NAMALWA (cell line): Measurements from ENCODE around the gene BOC.

Experiments
- DNase-seq: peaks from one replicate; pipeline ENCODE4 v3.0.0-alpha.2; 2015; ENCODE audit warnings: low spot score

Gene BOC

DNA sequence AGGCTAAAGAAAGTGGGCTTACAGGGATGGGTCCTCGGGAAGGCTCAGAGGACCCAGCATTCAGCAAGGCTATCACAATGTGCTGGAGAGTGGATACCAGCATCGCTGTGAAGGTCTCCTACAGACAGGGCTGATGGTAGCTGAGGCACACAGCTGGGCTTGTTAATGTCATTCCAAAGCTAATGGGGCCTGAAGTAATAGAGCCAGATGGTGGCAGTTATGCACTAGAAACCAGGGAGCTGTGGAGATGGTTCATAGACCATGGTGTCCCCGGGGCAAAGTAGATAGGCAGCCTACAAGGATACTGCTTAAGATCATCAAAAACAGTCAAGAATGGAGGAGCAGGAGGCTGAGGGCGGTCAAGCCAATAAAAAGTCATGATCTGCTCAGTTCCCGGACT is 24.8 kb upstream of the BOC start:
- no peak for DNase-seq

DNA sequence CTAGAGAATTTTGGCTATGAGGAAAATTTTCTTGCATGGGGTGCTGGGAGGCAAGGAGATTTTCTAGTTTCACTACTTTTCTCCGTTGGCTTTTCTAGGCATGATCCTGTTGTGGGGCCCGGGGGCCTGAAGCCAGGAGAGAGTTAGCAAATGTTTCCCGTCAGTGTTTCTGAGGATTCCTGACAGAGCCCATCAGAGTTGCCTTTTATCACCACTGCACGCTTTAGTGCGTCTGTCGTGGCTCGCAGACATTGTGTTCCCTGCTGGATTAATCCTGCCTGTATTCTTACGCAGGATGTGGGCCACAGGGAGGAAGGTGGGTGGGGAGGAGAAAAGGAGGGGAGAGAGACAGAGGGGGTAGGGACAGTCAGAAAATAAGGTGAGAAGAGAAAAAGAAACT is 18.1 kb upstream of the BOC start:
- DNase-seq: no peak

DNA sequence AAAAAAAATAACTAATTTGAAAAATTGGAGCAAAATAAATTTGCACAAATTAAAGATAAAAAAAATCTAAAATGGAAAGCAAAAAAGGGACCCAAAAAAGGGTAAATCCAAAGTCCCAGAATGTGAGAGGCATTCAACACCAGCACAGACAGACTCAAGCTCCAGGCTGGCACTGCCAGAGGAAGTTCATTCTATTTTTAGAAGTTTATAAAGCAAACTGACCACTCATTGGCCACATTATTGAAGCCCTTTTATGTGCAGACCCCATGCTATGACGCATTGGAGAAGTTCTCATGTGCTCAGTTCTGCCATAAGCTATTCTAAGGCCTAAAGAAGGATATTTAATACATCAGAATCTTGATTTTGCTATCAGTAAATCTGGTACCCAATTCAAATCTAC is 17.6 kb upstream of the BOC start:
- DNase-seq: no peak

DNA sequence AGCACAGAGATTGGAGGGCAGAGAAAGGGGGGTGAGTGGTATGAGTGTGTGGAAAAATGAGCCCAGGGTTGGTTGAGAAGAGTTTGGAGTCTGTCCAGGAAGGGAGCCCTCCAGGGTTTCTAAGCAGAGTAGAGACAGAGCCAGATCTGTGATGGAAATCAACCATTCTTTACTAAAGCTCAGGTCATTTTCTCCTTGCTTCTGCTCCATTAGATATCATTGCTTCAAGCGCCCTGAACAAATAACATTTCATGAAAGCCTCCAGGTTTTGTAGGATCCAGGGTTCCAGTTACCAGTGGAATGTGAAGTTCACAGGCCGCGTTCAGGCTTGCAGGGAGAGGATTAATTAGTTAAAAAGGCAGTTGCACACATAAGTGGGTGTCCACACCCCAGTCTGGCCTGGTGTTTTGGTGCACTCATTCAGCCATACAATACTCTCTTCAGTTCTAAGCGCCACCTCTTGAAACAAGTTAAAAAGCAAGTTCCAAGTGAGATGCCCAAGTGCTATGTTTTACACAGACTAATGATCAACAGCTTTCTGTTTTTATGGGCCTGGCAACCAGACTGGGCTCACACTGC is 16.4 kb upstream of the BOC start:
- no peak for DNase-seq

DNA sequence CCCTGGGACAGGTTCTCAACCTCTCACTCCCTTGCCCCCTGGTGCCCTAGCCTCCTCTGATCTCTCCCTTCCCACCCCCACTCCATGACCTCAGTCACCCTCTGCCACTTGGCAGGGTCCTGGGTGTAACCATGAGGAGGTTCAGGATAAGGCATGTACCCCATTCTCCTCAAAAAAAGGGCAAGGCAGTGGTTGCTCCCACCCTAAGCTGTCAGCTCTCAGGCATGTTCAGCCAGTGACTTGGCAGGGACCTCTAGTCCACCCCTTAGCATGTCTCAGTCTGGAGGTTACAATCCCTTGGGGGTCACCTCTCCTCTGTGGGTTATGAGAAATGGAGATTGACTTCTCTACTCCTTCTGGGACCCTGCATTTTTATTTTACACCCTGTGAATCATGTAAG is 11.0 kb upstream of the BOC start:
- DNase-seq: no peak

DNA sequence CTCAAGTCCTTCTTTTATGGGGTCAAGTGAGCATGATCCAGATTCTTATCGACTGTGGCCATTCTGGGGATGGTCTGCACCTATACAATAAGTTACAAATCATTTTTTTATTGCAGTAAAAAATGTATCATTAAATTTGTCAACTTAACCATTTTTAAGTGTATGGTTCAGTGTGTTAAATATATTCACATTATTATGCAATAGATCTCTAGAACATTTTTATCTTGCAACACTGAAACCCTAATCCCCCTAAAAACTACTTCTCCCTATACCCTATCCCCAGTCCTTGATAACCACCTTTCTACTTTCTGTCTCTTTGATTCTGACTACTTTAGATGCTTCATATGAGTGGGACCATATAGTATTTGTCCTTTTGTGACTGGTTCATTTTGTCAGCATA is 10.4 kb upstream of the BOC start:
- DNase-seq: no peak

DNA sequence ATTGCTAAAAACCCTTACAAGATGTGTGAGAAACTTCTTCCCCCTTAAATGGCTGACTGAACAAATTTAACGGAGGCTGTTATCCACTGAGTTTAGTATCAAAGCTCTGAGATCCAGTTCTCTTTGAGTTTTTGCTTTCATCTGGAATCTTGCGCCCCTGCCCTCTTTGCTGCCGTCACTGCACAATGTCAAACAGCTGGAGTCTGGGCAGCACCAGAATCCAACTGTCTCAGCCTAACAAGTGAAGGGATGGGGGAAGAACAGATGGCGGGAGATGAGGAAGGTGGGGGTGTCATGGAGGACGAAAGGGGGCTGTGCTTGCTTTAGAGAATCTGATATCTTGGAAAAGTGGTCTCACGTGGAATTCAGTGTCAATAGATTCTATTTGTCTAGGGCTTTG is 7.0 kb upstream of the BOC start:
- DNase-seq: no peak

DNA sequence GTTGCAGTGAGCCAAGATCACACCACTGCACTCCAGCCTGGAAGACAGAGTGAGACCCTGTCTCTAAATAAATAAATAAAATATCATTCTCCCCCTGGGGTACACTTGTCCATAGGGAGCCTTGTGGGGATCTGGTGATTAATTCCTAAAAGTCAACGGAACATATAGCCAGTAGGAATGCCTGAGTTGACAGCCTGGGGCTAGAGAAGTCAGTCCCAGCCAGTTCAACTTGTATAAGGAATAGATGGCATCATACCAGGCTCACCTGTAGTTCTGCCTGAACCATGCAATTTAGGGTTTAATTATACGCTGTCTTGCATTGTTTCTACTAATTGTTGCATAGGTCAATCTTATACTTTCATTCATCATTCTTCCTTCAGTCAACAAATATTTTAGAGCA is 5.9 kb upstream of the BOC start:
- no peak for DNase-seq

DNA sequence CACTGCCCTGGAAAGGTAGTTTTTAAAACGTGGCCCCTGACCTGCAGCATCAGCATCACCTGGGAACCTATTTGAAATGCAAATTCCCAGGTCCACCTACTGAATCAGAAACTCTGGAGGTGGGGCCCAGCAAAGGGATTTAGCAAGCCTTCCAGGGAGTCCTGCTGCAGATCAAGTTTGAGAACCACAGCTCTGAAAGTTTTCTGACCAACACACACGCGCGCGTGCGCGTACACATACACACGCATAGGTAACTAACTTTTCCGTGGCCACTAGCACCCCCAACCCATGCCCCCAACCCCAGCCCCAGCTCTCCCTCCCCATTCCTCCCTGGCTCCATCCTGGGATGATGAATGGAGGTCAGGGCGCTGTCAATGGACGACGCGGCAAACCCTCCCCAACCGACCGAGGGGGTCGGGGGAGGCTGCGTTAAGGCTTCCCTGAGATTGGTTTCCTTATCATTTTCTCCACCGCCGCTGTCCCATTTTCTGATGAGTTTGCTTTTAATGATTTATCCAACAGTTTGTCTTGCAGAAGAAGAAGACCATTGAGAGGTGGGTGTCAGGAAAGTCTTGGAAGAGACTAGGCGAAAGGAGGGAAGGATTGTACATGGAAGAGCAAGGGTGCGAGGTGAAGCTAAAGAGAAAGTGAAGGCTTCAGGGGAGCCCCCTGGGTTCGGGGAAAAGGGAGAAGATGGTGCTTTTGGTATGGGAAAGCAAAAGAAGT is 590 bp upstream of the BOC start:
- no peak for DNase-seq

DNA sequence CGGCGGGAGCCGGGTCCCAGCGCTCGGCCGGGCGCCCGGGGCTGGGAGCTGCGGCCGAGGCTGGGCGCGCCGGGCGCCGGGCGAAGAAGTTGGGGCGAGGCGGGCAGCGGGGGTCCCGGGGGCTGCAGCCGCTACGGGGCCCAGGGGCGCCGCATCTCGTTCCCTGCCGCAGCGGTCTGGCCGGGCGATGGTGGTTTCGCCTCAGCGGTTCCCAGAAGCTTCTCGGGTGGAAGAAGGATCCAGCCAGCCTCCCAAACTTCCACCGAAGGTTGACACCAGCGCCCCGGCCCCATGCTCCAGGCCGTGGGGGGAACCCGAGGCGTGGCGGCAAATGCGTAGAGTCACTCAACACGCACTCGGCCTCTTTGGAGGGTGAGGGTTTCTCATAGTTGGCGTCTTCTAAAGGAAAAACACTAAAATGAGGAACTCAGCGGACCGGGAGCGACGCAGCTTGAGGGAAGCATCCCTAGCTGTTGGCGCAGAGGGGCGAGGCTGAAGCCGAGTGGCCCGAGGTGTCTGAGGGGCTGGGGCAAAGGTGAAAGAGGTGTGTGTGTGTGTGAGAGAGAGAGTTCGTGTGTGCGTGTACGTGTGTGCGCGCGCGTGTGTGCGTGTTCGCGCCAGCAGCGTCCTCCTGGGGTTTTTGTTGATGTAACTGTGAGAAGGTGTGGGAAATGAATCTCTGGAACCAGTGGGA is 940 bp downstream of the BOC start:
- no peak for DNase-seq

DNA sequence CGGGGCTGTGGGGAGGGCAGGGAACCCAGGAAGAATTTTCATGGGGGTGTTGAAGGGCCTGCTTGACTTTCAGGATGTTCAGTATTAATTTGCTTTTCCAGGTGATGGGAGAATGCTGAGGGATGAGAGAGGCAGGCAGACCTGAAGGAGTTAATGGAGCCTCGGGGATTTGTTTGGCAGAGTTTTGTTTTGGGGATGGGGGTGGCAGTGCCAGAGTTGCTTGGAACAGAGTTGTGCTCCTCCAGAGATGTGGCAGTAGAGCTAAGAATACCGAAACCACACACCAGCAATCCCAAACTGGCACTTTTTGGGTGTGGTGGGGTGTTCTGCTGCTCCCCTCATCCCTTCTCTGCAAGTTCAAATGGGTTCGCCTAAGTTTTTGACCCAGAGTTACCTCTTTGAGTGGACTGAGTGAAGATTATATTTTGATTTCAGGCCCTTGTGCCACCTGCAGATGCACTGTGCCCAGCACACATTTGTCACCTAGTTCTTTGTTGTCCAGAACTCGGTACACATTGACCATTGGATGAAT is 1.6 kb downstream of the BOC start:
- no peak for DNase-seq

DNA sequence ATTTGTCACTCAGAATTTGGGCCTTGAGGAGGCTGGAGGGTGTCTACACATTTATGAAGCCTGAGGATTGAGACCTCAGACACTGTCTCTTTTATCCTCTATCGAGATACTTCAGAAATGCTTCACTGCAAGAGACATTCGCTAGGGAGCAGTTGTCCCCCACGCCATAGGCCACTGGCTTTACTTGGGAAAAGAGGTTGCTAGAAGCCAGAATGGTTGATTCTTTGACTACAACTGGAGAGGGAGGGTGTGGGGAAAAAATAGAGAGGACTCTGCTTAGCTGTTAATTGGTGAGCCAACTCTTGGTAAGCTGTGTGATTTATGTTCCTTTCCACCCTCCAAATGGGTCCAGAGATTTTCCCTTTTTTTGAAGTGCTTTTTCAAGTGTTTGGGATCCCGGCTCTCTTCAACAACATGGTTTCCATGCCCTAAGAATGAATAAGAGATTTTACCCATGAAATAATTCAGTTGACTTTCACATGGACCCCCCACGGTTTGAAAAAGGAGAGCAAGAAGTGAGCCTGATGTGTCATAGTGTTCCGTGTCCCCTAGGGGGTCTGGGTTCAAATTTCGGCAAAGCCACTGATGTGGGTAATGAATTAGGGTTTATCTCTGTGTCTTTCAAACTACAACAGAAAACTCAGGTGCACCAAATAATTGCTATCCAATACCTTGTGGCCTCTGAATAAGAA is 2.7 kb downstream of the BOC start:
- no peak for DNase-seq

DNA sequence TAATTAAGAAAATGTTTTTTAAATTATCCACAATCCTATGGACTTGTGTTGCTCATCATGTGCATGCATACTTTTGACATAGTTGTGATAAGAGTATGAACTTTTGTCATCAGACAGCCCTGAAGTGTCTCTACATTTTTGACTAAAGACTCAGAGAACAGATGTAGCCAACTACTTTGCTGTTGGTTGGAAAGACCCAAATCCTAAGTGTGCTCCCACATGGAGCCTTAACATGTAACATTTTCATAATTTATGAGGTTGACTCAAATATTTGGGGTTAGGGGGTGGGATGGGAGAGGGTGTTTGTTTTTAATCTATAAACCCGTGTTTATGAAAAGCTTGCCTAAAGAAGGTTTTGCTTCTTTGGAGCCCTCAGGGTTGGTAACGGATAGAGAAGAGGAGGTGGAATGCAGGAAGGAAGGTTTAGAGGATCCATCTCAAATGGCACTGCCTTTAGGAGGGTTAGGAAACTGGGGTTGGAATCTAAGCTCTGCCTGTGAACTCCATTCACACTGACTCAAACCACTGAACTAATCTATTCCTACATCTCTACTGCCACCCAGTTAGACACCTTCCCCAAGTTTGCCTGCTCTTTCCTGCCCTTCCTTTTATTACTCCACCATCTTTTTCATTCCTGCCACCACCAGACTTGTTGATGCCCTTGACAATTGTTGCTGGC is 3.7 kb downstream of the BOC start:
- DNase-seq: no peak

DNA sequence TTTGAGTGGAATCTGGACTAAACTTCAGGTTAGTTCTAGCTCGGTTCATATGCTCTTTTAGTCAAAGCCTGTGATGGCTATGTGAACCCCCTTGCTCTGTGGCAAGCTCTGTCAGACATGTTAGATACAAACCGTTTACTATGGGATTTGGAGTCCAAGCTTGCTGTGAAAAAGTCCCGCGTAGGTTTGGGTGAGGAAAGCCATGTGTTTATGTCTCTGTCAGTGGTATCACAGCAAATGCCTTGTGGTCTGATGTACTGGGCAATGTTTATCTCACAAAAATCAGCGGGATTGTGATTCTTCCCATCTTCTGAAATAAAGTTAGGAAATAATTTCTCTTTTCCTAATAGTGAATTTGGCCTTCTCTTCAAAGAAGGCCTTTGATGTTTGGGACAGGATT is 5.0 kb downstream of the BOC start:
- no peak for DNase-seq

DNA sequence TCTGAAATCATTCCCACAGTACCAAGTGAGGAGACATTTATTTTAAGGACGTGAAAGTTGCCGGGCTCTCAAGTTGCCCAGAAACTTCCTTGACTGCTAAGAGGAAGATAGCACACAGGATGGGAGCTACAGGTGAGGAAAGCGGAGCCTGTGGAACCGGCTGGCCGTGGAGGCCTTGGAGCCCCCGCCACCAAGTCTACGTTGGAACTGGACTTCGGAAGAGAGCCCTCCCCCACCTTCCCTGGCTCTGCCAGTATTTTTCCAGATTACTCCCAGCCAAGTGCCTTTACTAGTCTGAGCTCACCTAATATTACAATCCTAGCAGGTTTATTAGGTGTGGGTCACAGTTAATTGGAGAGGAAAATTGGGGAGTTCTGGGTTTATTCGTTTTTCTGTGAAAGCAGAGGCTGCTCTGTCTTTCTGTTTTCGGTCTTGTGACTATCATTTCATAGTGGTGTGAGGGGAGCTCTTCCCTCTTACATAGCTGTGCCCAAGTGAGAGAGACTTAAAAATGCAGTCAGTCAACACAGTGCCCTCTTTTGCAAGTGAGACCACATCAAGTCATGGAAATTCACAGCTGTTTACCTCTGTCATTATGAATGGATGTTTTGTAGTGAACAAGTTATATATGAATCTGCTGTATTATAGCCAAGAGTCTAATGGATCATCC is 6.8 kb downstream of the BOC start:
- DNase-seq: no peak

DNA sequence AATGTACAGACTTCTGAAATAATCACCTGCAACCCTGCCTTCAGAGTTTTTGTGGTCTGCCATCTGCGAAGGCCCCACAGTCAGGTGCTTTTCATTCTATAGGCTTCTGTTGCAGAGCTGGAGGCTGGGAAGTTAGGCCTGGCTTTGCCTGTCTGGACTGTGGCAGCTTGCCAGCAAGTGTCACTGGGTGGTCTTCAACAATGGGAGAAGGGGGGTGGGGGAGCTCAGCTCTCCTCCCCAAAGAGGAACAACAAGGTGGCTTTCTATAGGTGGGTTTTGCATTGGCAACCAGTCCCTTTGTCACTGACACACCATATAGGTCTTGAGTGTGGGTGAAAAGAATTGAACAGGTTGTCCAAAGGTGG is 7.3 kb downstream of the BOC start:
- no peak for DNase-seq

DNA sequence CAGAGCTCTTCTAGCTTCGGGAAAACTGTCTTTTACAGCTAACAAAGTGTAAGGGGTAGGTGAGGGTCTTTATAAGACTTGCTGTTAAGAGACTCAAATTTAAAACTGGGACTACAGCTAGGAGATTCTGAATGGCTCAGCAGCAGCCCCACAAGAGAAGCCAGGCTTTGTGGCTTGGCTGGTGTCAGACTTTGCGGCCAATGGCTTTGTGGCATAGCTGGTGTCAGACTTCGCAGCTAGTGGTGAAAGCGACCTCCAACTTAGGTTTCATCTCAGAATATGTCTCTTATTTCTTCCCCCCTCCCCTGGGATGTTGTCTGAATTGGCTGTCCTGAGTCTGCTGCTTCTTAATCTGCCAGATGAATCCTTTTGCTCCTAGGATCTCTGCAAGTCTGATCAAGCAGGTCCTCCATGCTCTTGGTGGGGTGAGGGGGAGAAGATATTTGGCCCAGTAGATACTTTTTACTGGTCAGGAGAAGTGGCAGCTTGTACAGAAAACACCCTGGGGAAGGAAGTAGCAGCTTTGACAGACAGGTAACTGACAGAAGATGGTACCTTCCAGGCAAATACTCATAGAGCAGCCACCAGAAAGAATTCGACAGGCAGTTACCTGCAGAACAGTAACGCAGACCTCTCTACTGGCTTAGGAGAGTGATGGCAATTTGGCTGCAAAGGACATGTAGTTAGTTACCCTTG is 8.4 kb downstream of the BOC start:
- no peak for DNase-seq

DNA sequence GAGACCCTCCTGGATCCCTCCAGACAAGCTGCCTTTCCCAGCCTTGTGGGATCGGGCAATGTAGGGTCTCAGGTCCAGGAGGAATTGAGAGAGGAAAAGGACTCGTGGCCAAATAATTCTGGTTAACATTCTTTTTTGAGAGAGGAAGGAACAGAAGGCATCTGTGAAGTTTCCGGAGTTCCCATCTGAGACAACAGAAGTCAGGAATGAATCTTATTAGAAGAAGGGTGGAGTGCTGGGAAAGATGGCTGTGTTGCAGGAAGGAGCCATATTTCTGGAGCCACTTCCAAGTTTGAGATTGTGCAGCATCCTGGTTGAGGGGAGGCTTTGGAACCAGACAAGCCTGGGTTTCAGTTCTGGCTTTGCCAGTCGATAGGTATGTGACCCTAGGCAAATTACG is 9.4 kb downstream of the BOC start:
- DNase-seq: no peak

DNA sequence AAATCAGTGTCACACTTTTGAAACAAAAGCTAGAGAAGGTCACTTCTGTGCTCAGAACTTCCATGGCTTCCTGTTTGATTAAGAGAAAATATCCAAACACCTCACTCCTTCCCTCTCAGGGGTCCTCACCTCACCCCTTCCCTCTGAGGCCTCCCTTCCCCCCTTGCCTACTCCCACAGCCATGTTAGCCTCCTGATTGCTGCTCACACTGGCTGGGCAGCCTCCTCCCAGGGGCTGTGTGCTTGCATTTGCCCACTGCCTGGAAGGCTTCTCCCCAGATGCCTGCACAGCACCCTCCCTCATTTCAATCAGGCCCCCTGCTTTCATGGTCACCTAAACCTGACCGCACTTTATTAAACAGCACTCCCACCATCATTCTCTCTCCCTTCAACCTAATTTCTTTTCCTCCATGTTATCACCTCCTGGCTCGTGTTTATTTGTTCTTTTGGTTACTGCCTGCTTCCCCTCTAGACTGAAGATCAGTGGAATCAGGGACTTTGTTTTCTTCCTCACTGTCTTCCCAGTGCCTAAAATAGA is 10.4 kb downstream of the BOC start:
- DNase-seq: no peak

DNA sequence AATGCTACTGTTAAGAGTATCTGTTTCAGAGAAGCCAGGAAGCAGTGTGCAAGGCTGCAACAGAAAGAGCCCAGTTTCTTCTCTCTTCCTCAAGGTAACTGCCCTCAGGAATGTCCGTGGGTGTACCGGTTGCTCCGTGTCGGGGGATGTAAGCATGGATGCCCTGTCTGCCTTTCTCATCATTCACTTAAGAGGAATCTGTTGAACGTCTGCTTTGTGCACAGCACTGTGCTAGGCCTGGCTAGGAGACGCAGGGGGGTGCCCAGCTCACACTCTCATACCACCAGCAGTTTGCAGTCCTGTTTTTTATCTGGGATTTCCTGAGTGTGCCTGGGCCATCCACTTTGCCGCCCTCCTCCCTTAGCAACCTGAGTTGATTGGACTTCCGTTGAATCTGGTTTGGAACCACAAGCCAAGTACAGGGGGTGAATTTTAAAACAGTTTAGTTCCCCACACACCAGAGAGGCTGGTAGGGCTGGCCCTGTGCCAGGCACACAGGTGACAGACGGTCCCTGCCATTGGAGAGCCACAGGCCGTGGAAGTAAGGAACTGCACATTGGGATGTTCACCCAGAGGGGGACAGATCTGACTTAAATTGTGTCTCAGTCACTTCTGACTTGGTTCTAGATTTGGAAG is 11.2 kb downstream of the BOC start:
- no peak for DNase-seq
